ENCODE measurements around the gene TRIM3. TPM values are rescaled to one million over a fixed set of nuclear protein-coding genes. Genes with fewer than 3 reads are reported as not detected.

Gene TRIM3
- total and polyA plus RNA-seq, 2 donors (not counting 1 experiment from before 2014, with no cell fraction given) = 11.4 to 20.1 TPM

GRCh38 chr11:6437993-6438392 lies 35.7 kb downstream of the TRIM3 start:
- no peaks in the 10 kb centered on the region for H3K27me3 Mint-ChIP-seq
- ChIA-PET POLR2A (no interaction called here), CTCF (interaction anchor here (0.7 to 14.4 kb wide), 4 partner anchors 11 to 59 kb away, joined by 3 to 536 read pairs (median 3); no protein-coding TSS in a partner anchor)
- no peak overlapping the region for H3K27ac Mint-ChIP-seq
- Histone ChIP-seq H3K36me3 (replicated peaks in 1 of 2; ENCODE audit: control extremely low read depth in 1 of 2, control insufficient read depth in 1 of 2, extremely low read depth in 1 of 2, insufficient read depth in 2 of 2, low read length in 1 of 2) (no peaks in the 10 kb centered on the region), H4K20me1 (ENCODE audit: control insufficient read depth, insufficient read depth, low read length, poor library complexity, severe bottlenecking) (no peaks in the 10 kb centered on the region), H3K4me1 (ENCODE audit: control insufficient read depth in 2 of 2, insufficient read depth in 2 of 2, low read length in 2 of 2) (peaks cover 16 to 23% of the 10 kb centered on the region in 2 donors), H3K9ac (ENCODE audit: low read length) (no peak overlapping the region), H3K27me3 (replicated peaks in 1 of 4; ENCODE audit: control extremely low read depth in 1 of 4, control insufficient read depth in 3 of 4, insufficient read depth in 4 of 4, low read length in 3 of 4) (no peaks in the 10 kb centered on the region), H3K4me3 (ENCODE audit: control extremely low read depth in 1 of 5, extremely low read depth in 1 of 5, insufficient read depth in 1 of 5, low read depth in 2 of 5, low read length in 4 of 5) (no peak overlapping the region), H3K9me3 (ENCODE audit: control extremely low read depth in 1 of 3, control insufficient read depth in 2 of 3, insufficient read depth in 1 of 3, low read length in 2 of 3) (no peaks in the 10 kb centered on the region), H2AFZ (ENCODE audit: insufficient read depth, low read depth, low read length, poor library complexity, severe bottlenecking) (no peak overlapping the region), H3K27ac (ENCODE audit: low read length in 2 of 2) (no peak overlapping the region), H3K79me2 (ENCODE audit: control insufficient read depth, insufficient read depth, low read length) (no peaks in the 10 kb centered on the region), H3K4me2 (replicated peaks; ENCODE audit: low read depth, low read length, poor library complexity, severe bottlenecking) (no peak overlapping the region)
- TF ChIP-seq CTCF (IDR thresholded peaks at IDR 0.05) (no peak), EZH2 (IDR thresholded peaks at IDR 0.05; ENCODE audit: borderline replicate concordance, insufficient read depth, low read depth, low read length, poor library complexity, severe bottlenecking) (no peak)
- DNase-seq (peak; percentile 38), ATAC-seq (ENCODE audit: low read depth) (no peak)
- 0% methylated on average over 2 of the region's 3 CpGs for WGBS (ENCODE audit: insufficient coverage)
- no peak overlapping the region for H3K4me3 Mint-ChIP-seq
- no peaks in the 10 kb centered on the region for H3K9me3 Mint-ChIP-seq (ENCODE audit: insufficient read depth)
- intact Hi-C loops (cut with micrococcal nuclease) = no loop called here
- H3K4me1 Mint-ChIP-seq = peaks cover 12% of the 10 kb centered on the region

GRCh38 chr11:6437423-6437822 lies 36.3 kb downstream of the TRIM3 start:
- CTCF ChIA-PET = interaction anchor here (0.6 to 14.4 kb wide), 4 partner anchors 11 to 58 kb away, joined by 3 to 536 read pairs (median 3); no protein-coding TSS in a partner anchor
- H2AFZ ChIP-seq (ENCODE audit: insufficient read depth, low read depth, low read length, poor library complexity, severe bottlenecking) = no peak overlapping the region
- WGBS (ENCODE audit: insufficient coverage) = 97% methylated on average over 12 of the region's 12 CpGs
- POLR2A ChIA-PET = no interaction called here
- TF ChIP-seq CTCF (IDR thresholded peaks at IDR 0.05) (no peak), EZH2 (IDR thresholded peaks at IDR 0.05; ENCODE audit: borderline replicate concordance, insufficient read depth, low read depth, low read length, poor library complexity, severe bottlenecking) (no peak)
- H3K4me2 ChIP-seq (replicated peaks; ENCODE audit: low read depth, low read length, poor library complexity, severe bottlenecking) = no peak overlapping the region
- no peaks in the 10 kb centered on the region for H3K79me2 ChIP-seq (ENCODE audit: control insufficient read depth, insufficient read depth, low read length)
- no peaks in the 10 kb centered on the region for H3K36me3 ChIP-seq (replicated peaks in 1 of 2; ENCODE audit: control extremely low read depth in 1 of 2, control insufficient read depth in 1 of 2, extremely low read depth in 1 of 2, insufficient read depth in 2 of 2, low read length in 1 of 2)
- H3K9me3 ChIP-seq (ENCODE audit: control extremely low read depth in 1 of 3, control insufficient read depth in 2 of 3, insufficient read depth in 1 of 3, low read length in 2 of 3) = no peaks in the 10 kb centered on the region
- no peaks in the 10 kb centered on the region for H3K9me3 Mint-ChIP-seq (ENCODE audit: insufficient read depth)
- no peak overlapping the region for H3K9ac ChIP-seq (ENCODE audit: low read length)
- no peaks in the 10 kb centered on the region for H3K27me3 Mint-ChIP-seq
- no peak overlapping the region for H3K27ac Mint-ChIP-seq
- ATAC-seq (ENCODE audit: low read depth) (no peak), DNase-seq (no peak)
- no peak overlapping the region for H3K4me3 Mint-ChIP-seq
- peaks cover 12% of the 10 kb centered on the region for H3K4me1 Mint-ChIP-seq
- intact Hi-C loops (cut with micrococcal nuclease) = no loop called here
- no peak overlapping the region for H3K4me3 ChIP-seq (ENCODE audit: control extremely low read depth in 1 of 5, extremely low read depth in 1 of 5, insufficient read depth in 1 of 5, low read depth in 2 of 5, low read length in 4 of 5)
- H3K4me1 ChIP-seq (ENCODE audit: control insufficient read depth in 2 of 2, insufficient read depth in 2 of 2, low read length in 2 of 2) = peaks cover 16 to 23% of the 10 kb centered on the region in 2 donors
- no peaks in the 10 kb centered on the region for H3K27me3 ChIP-seq (replicated peaks in 1 of 4; ENCODE audit: control extremely low read depth in 1 of 4, control insufficient read depth in 3 of 4, insufficient read depth in 4 of 4, low read length in 3 of 4)
- H3K27ac ChIP-seq (ENCODE audit: low read length in 2 of 2) = no peak overlapping the region
- H4K20me1 ChIP-seq (ENCODE audit: control insufficient read depth, insufficient read depth, low read length, poor library complexity, severe bottlenecking) = no peaks in the 10 kb centered on the region
